Measurements from ENCODE around the gene CCDC148.

Gene CCDC148

DNA sequence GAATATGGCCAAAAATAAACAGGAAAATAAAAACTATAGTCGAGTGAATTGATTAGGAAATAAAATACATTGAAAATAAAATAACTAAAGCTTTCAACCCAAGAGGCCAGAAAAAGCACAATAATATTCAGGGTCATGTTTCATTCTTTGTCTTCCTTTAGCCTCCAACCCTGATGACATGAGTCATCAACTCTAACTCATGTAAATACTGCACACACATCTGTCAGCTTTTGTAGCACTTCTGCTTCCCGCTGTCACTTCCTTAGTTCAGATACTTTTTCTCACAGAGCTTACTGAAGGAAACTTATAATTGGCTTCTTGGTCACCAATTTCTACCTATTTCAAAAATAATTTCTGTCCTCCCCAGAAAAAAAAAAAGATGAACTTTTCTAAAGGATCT is 242.1 kb downstream of the CCDC148 start:
- Histone ChIP-seq H3K27me3 (ENCODE audit: insufficient read depth, poor library complexity, severe bottlenecking) (no peaks in the 10 kb centered on the region), H3K27ac (replicated peaks) (no peak overlapping the region), H3K4me3 (replicated peaks; ENCODE audit: insufficient read depth, low read length) (no peak overlapping the region)
- DNase-seq (ENCODE audit: low read depth in 1 of 2, low spot score in 1 of 2): peak; percentile 68 to 71
- no peak for TF ChIP-seq GABPA (IDR thresholded peaks at IDR 0.05; ENCODE audit: low read depth)
- TF ChIP-seq POLR2AphosphoS5 (IDR thresholded peaks at IDR 0.05; ENCODE audit: low read depth): no peak; the same call in 1 of the 2 replicates
- peak; percentile 93 for TF ChIP-seq SPI1 (IDR thresholded peaks at IDR 0.05; ENCODE audit: borderline replicate concordance, low read depth)

DNA sequence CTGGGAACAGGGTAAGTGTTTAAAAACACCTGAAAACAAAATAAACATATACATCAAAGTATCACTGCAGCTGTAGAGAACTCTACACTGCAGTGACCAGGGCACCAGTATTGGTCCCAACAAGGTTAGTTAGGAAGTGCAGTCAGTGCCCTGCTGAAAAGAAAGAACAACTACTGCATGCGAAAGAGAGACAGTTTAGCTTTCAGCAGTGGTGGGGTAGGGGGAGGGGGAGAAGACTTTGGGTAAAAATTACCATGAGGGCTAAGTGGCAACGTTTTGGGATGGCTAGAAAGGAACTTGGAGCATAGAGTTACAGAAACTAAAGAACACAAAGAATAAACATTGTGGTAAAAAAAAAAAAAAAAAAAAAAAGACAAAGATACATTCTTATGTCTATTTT is 242.8 kb downstream of the CCDC148 start:
- no peak overlapping the region for H3K27ac ChIP-seq (replicated peaks)
- H3K4me3 ChIP-seq (replicated peaks; ENCODE audit: insufficient read depth, low read length): no peak overlapping the region
- TF ChIP-seq, protein P1, sequence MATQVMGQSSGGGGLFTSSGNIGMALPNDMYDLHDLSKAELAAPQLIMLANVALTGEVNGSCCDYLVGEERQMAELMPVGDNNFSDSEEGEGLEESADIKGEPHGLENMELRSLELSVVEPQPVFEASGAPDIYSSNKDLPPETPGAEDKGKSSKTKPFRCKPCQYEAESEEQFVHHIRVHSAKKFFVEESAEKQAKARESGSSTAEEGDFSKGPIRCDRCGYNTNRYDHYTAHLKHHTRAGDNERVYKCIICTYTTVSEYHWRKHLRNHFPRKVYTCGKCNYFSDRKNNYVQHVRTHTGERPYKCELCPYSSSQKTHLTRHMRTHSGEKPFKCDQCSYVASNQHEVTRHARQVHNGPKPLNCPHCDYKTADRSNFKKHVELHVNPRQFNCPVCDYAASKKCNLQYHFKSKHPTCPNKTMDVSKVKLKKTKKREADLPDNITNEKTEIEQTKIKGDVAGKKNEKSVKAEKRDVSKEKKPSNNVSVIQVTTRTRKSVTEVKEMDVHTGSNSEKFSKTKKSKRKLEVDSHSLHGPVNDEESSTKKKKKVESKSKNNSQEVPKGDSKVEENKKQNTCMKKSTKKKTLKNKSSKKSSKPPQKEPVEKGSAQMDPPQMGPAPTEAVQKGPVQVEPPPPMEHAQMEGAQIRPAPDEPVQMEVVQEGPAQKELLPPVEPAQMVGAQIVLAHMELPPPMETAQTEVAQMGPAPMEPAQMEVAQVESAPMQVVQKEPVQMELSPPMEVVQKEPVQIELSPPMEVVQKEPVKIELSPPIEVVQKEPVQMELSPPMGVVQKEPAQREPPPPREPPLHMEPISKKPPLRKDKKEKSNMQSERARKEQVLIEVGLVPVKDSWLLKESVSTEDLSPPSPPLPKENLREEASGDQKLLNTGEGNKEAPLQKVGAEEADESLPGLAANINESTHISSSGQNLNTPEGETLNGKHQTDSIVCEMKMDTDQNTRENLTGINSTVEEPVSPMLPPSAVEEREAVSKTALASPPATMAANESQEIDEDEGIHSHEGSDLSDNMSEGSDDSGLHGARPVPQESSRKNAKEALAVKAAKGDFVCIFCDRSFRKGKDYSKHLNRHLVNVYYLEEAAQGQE (IDR thresholded peaks at IDR 0.05; ENCODE audit: insufficient replicate concordance, low read depth): no peak
- TF ChIP-seq GABPA (IDR thresholded peaks at IDR 0.05; ENCODE audit: low read depth) (no peak), SPI1 (IDR thresholded peaks at IDR 0.05; ENCODE audit: borderline replicate concordance, low read depth) (no peak), POLR2AphosphoS5 (IDR thresholded peaks at IDR 0.05; ENCODE audit: low read depth) (no peak)
- TF ChIP-seq, protein P2, sequence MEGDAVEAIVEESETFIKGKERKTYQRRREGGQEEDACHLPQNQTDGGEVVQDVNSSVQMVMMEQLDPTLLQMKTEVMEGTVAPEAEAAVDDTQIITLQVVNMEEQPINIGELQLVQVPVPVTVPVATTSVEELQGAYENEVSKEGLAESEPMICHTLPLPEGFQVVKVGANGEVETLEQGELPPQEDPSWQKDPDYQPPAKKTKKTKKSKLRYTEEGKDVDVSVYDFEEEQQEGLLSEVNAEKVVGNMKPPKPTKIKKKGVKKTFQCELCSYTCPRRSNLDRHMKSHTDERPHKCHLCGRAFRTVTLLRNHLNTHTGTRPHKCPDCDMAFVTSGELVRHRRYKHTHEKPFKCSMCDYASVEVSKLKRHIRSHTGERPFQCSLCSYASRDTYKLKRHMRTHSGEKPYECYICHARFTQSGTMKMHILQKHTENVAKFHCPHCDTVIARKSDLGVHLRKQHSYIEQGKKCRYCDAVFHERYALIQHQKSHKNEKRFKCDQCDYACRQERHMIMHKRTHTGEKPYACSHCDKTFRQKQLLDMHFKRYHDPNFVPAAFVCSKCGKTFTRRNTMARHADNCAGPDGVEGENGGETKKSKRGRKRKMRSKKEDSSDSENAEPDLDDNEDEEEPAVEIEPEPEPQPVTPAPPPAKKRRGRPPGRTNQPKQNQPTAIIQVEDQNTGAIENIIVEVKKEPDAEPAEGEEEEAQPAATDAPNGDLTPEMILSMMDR (IDR thresholded peaks at IDR 0.05; ENCODE audit: insufficient read depth, low read length): no peak
- no peak for DNase-seq (ENCODE audit: low read depth in 1 of 2, low spot score in 1 of 2)
- H3K27me3 ChIP-seq (ENCODE audit: insufficient read depth, poor library complexity, severe bottlenecking): no peaks in the 10 kb centered on the region

DNA sequence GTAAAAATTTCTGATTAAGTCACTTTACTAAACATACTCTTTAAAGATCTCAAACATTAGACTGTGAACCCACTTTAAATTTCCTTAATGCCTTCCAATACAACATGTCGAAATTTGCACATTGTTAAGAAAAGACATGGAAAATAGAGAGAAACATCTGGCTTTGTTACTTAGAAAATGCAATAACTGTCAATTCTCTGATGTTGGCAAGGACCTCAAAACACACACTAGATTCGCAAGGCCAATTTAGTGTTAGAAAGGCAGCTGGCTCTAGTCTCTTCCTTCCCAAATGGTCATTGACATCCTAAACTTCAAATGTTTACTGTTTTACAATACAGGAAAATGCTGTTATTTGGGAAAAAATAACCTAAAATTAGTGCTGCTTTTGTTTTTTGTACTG is 244.3 kb downstream of the CCDC148 start:
- TF ChIP-seq POLR2AphosphoS5 (IDR thresholded peaks at IDR 0.05; ENCODE audit: low read depth) (no peak), SPI1 (IDR thresholded peaks at IDR 0.05; ENCODE audit: borderline replicate concordance, low read depth) (no peak), GABPA (IDR thresholded peaks at IDR 0.05; ENCODE audit: low read depth) (no peak)
- TF ChIP-seq, protein P2 (IDR thresholded peaks at IDR 0.05; ENCODE audit: insufficient read depth, low read length): no peak
- TF ChIP-seq, protein P1 (IDR thresholded peaks at IDR 0.05; ENCODE audit: insufficient replicate concordance, low read depth): no peak
- no peak overlapping the region for H3K27ac ChIP-seq (replicated peaks)
- no peak overlapping the region for H3K4me3 ChIP-seq (replicated peaks; ENCODE audit: insufficient read depth, low read length)

DNA sequence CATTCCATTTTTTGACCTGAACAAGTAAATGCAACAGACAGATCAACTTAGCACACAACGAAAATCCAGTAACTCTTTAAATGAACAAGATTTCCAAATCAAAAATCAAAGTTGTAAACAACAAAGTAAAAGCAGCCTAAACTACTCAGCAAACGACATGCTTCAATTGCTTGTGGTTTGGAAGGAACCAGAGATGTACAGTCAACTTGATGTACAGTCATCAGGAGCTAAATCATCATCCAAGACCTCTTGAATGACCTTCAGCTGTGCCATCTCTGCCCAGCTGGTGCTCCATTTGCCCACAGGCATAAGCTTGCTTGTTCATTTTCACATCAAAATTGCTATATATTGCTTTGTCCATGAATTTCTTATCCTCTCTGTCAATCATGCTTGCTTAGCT is 245.1 kb downstream of the CCDC148 start:
- Histone ChIP-seq H3K27me3 (ENCODE audit: insufficient read depth, poor library complexity, severe bottlenecking) (no peaks in the 10 kb centered on the region), H3K27ac (replicated peaks) (no peak overlapping the region), H3K4me3 (replicated peaks; ENCODE audit: insufficient read depth, low read length) (no peak overlapping the region)
- DNase-seq (ENCODE audit: low read depth in 1 of 2, low spot score in 1 of 2): no peak
- TF ChIP-seq GABPA (IDR thresholded peaks at IDR 0.05; ENCODE audit: low read depth): no peak
- TF ChIP-seq SPI1 (IDR thresholded peaks at IDR 0.05; ENCODE audit: borderline replicate concordance, low read depth): no peak

More for the DNA sequence above, 244.3 kb downstream of the CCDC148 start:
- no peaks in the 10 kb centered on the region for H3K27me3 ChIP-seq (ENCODE audit: insufficient read depth, poor library complexity, severe bottlenecking)
- DNase-seq (ENCODE audit: low read depth in 1 of 2, low spot score in 1 of 2): no peak

DNA sequence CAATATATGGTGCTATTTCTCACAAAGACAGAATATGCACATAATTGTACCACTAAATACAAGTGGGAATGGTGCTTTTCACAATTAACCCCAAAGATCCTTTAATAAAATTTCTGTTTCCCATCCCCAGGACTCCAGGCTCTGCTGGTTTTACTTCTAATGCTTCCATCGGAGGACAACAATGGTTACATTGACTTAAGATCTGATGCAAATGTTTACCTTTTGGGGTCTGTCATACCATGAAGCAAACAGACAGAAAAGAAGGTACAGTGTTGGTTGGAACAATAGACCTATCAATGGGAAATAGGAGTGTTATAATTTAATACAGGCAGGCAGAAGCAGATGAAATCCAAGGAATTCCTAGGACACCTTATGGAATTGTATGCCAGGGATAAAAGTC is 249.2 kb downstream of the CCDC148 start:
- DNase-seq (ENCODE audit: low read depth in 1 of 2, low spot score in 1 of 2): no peak
- no peaks in the 10 kb centered on the region for H3K27me3 ChIP-seq (ENCODE audit: insufficient read depth, poor library complexity, severe bottlenecking)
- no peak overlapping the region for H3K4me3 ChIP-seq (replicated peaks; ENCODE audit: insufficient read depth, low read length)
- no peak overlapping the region for H3K27ac ChIP-seq (replicated peaks)
- TF ChIP-seq, protein P1 (IDR thresholded peaks at IDR 0.05; ENCODE audit: insufficient replicate concordance, low read depth): no peak
- TF ChIP-seq POLR2AphosphoS5 (IDR thresholded peaks at IDR 0.05; ENCODE audit: low read depth) (no peak), SPI1 (IDR thresholded peaks at IDR 0.05; ENCODE audit: borderline replicate concordance, low read depth) (no peak), GABPA (IDR thresholded peaks at IDR 0.05; ENCODE audit: low read depth) (no peak)
- TF ChIP-seq, protein P2 (IDR thresholded peaks at IDR 0.05; ENCODE audit: insufficient read depth, low read length): no peak

Data from HL-60 (cell line).